Peyer's patch (tissue), 4 donors: ENCODE measurements around the gene ELMO1. TPM values are rescaled to one million over a fixed set of nuclear protein-coding genes. Genes with fewer than 3 reads are reported as not detected.

ENCODE experiments used
- DNase-seq, 3 donors: peaks; one replicate each; pipeline ENCODE4 v3.0.0-alpha.2; 2017 to 2019
- H3K27ac ChIP-seq, 4 donors: fragments of 200-600 bp; sonication (generic); one replicate each; pipeline ENCODE4 v1.5.1; 2016 to 2019
- H3K27me3 ChIP-seq, 2 donors: fragments of 200-600 bp; sonication (generic); one replicate each; pipeline ENCODE4 v1.5.1; 2019
- H3K36me3 ChIP-seq, 3 donors: fragments of 200-600 bp; sonication (generic); one replicate each; pipeline ENCODE4 v1.5.1; 2016 to 2019
- H3K4me1 ChIP-seq, 4 donors: fragments of 200-600 bp; sonication (generic); one replicate each; pipeline ENCODE4 v1.5.1; 2016 to 2019
- H3K4me3 ChIP-seq, 4 donors: fragments of 200-600 bp; sonication (generic); 1 replicate in 3 of 4; 2 replicates in 1 of 4; pipeline ENCODE4 v1.5.1; 2016 to 2019; ENCODE audit warnings: mild to moderate bottlenecking in 1 of 4
- H3K9me3 ChIP-seq, 4 donors: fragments of 200-600 bp; sonication (generic); one replicate each; pipeline ENCODE4 v1.5.1; 2016 to 2019; ENCODE audit warnings: mild to moderate bottlenecking in 1 of 4
- CTCF ChIP-seq, 6 experiments: fragments of 450-650 bp in 4 of 6; fragments of 200-600 bp in 2 of 6; sonication (generic) in 1 of 6; IDR thresholded peaks; one replicate each; pipeline ENCODE4 v1.5.1; 2017 to 2019; ENCODE audit warnings: antibody characterized with exemption in 6 of 6, mild to moderate bottlenecking in 3 of 6, moderate library complexity in 1 of 6
- POLR2A ChIP-seq, 2 donors: fragments of 450-650 bp; IDR thresholded peaks; one replicate each; pipeline ENCODE4 v1.5.1; 2017; ENCODE audit warnings: antibody characterized with exemption in 2 of 2, mild to moderate bottlenecking in 2 of 2, moderate library complexity in 2 of 2
- total RNA-seq, 4 donors: library from RNA; depleted of rRNA; stranded (reverse); fragments of >200 nt; gene quantifications; one replicate each; pipeline ENCODE4 v1.1.0, GENCODE V29; 2016

Gene ELMO1
- total RNA-seq, 4 donors from 2014 or later: 43.1 to 381 (median 72.2) TPM

GRCh38 chr7:36994456-36995112 is 454.1 kb downstream of the ELMO1 start:
- Histone ChIP-seq H3K36me3 (no peaks in the 10 kb centered on the region), H3K9me3 (no peaks in the 10 kb centered on the region), H3K27ac (no peak overlapping the region), H3K27me3 (no peaks in the 10 kb centered on the region), H3K4me3 (no peak overlapping the region), H3K4me1 (no peaks in the 10 kb centered on the region)
- no peak for TF ChIP-seq POLR2A (IDR thresholded peaks at IDR 0.05)
- no peak for TF ChIP-seq CTCF (IDR thresholded peaks at IDR 0.05)
- no peak for DNase-seq

- Histone ChIP-seq H3K4me3 (no peak overlapping the region), H3K27me3 (no peaks in the 10 kb centered on the region), H3K9me3 (no peaks in the 10 kb centered on the region), H3K4me1 (peaks cover 0 to 11% (median 0%) of the 10 kb centered on the region in 4 donors), H3K36me3 (no peaks in the 10 kb centered on the region), H3K27ac (no peak overlapping the region)
- DNase-seq: peak; percentile 58 to 83 (median 70)
- TF ChIP-seq CTCF (IDR thresholded peaks at IDR 0.05): peak; percentile 44 to 83 (median 70)
- TF ChIP-seq POLR2A (IDR thresholded peaks at IDR 0.05): no peak
Observed at GRCh38 chr7:36986948-36987724, 461.5 kb downstream of the ELMO1 start.

GRCh38 chr7:36986511-36986933 is 462.1 kb downstream of the ELMO1 start:
- H3K4me3 ChIP-seq: no peak overlapping the region
- H3K27me3 ChIP-seq: no peaks in the 10 kb centered on the region
- H3K4me1 ChIP-seq: peaks cover 0 to 11% (median 0%) of the 10 kb centered on the region in 4 donors
- no peak overlapping the region for H3K27ac ChIP-seq
- DNase-seq: no peak
- no peak for TF ChIP-seq CTCF (IDR thresholded peaks at IDR 0.05)
- TF ChIP-seq POLR2A (IDR thresholded peaks at IDR 0.05): no peak
- no peaks in the 10 kb centered on the region for H3K9me3 ChIP-seq
- no peaks in the 10 kb centered on the region for H3K36me3 ChIP-seq

- Histone ChIP-seq H3K4me1 (peaks cover 0 to 11% (median 0%) of the 10 kb centered on the region in 4 donors), H3K27ac (no peak overlapping the region), H3K4me3 (no peak overlapping the region), H3K27me3 (no peaks in the 10 kb centered on the region), H3K9me3 (no peaks in the 10 kb centered on the region), H3K36me3 (no peaks in the 10 kb centered on the region)
- TF ChIP-seq CTCF (IDR thresholded peaks at IDR 0.05) (no peak), POLR2A (IDR thresholded peaks at IDR 0.05) (no peak)
- DNase-seq: no peak
Observed at GRCh38 chr7:36985866-36986400, 462.7 kb downstream of the ELMO1 start.

GRCh38 chr7:36985316-36985715 is 463.3 kb downstream of the ELMO1 start:
- no peaks in the 10 kb centered on the region for H3K27me3 ChIP-seq
- H3K27ac ChIP-seq: no peak overlapping the region
- peaks cover 0 to 11% (median 0%) of the 10 kb centered on the region in 4 donors for H3K4me1 ChIP-seq
- no peaks in the 10 kb centered on the region for H3K36me3 ChIP-seq
- DNase-seq: no peak
- TF ChIP-seq CTCF (IDR thresholded peaks at IDR 0.05): no peak
- no peak for TF ChIP-seq POLR2A (IDR thresholded peaks at IDR 0.05)
- no peak overlapping the region for H3K4me3 ChIP-seq
- H3K9me3 ChIP-seq: no peaks in the 10 kb centered on the region
